Stimulated activated CD8-positive, alpha-beta memory T cell treated with anti-CD3 and anti-CD28 coated beads, Interleukin-12 subunit alpha, Interleukin-12 subunit beta, amount 100 ng/mL, for 24 hours (primary cell): ENCODE data around the gene CLN6.
"Not testable (repeated sequence)": the region's sequence is repeated elsewhere in the genome, so short reads cannot be mapped to it uniquely, and the experiment has no call there.

ENCODE experiments used
- DNase-seq: peaks from one replicate; pipeline ENCODE4 v3.0.0-alpha.2; 2020; ENCODE audit errors: extremely low read depth

The CLN6 gene

DNA sequence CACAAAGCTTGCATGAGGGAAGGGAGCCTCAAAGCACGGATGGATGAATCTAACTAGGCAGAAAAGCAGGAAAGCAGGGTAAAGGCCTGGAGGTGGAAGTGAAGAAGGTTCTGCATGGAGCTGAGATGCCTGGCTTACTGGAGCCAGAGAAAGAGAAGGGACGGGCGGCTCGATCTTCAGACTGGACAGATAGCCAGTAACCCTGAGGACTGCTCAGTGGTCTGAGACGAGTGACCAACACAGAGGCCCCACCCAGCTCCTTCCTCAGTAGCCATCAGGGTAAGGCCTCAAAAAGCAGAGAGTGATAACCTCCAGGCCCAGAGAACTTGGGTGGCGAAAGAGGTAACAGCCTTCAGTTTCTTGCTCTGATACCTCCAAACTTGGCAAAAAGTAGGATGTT, 6.4 kb downstream of the CLN6 start:
- no peak for DNase-seq

DNA sequence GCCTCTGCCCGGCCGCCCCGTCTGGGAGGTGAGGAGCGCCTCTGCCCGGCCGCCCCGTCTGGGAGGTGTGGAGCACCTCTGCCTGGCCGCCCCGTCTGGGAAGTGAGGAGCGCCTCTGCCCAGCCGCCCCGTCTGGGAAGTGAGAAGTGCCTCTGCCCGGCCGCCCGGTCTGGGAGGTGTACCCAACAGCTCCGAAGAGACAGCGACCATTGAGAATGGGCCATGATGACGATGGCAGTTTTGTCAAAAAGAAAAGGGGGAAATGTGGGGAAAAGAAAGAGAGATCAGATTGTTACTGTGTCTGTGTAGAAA, 7.1 kb downstream of the CLN6 start:
- not testable (repeated sequence) for DNase-seq

- not testable (repeated sequence) for DNase-seq
Observed at GRCh38 chr15:68221530-68222431, 7.7 kb downstream of the CLN6 start.

- no peak for DNase-seq
Observed at GRCh38 chr15:68220967-68221366, 8.6 kb downstream of the CLN6 start.

GRCh38 chr15:68220489-68220888, 9.0 kb downstream of the CLN6 start:
- DNase-seq, result no peak

- no peak for DNase-seq
Observed at GRCh38 chr15:68218847-68219798, 10.4 kb downstream of the CLN6 start.

DNA sequence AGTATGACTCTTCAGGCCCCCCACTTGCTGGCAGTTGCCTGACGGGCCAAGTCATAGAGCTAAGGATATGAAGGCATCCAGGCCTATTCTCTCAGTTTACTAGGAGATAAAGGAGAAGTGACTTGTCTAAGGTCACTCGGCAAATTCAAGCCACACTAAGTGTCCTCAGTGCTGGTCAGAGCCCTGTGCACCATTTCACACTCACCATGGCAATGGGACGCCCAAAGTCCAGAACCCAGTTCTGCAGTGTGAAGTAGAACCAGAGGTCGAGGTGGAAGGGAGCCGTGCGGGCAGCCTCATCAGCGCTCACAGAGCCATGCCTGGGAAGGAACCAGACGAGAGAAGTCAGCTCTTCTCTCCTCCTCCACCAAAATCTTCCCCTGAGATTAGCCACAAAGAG, 11.2 kb downstream of the CLN6 start:
- no peak for DNase-seq

DNA sequence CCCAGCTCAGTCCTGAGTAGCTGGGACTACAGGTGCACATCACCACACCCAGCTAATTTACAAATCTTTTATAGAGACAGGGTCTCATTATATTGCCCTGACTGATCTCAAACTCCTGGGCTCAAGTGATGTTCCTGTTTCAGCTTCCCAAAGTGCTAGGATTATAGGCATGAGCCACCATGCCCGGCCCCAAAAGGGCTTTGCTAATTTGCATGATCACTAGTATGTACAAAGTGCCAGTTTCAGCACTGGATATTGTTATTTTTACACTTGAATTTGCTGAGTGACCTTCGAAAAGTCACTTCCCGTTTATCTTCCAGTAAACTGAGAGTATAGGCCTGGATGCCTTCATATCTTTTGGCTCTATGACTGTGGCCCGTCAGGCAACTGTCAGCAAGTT, 12.2 kb downstream of the CLN6 start:
- no peak for DNase-seq

GRCh38 chr15:68214838-68215254, 14.7 kb downstream of the CLN6 start:
- DNase-seq, result no peak

GRCh38 chr15:68213991-68214837, 15.3 kb downstream of the CLN6 start:
- DNase-seq, result no peak

GRCh38 chr15:68213491-68213845, 16.1 kb downstream of the CLN6 start:
- not testable (repeated sequence) for DNase-seq

- no peak for DNase-seq
Observed at GRCh38 chr15:68211656-68212320, 17.7 kb downstream of the CLN6 start.

DNA sequence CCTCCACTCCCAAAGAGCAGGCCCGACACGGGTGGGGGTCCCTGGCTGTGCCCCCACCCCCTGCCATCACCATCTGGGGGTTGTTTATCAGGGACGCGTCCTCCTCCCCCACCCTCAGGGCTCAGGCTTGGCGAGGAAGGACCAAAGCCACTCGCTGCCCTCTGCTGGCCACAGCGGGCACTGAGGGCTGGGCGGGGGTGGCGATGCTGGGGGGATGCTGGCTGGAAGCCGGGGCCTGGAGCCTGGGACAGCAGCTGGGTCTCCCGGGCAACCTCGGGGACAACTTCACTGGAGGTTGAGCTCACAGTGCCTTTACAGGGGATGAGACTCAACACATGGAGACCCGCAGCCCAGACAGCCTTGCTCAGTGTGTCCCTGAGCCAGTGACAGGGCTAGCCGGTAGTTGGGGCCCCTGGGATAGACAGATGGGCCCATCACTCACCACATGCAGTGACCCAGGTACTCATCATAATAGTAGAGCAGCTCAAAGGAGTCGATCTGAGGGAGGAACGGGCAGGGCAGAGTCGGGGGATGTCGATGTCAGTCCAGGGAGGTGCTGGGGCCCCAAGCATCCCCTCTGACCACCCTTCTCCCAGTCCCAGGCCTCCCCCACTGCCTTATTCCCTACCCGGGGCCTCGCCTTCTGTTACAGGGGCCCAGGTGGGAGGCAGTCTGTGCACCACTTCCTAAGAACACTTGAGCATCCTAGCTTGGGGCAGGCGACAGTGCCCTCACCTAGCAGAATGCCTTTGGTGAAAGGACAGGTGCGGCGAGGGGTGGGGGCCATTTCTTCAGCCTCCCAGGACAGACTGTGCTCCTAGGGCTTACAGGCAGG, 18.5 kb downstream of the CLN6 start:
- no peak for DNase-seq

DNA sequence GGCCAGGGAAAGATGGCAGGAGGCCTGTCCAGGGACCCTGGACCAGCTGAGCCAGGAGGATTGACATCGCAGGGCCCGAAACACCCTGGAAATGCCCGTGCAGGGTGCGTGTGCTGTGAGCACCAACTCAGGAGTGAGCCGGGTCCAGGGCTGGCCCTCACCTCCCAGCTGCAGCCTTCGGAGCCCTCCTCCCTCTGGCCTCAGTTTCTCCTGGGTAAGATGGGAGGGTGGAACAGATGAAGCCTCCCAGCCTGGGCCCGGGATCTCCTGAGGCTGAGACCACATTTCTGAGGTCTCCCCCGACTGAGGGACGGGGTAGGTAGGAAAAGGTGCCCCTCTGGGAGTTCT, 19.1 kb downstream of the CLN6 start:
- no peak for DNase-seq

DNA sequence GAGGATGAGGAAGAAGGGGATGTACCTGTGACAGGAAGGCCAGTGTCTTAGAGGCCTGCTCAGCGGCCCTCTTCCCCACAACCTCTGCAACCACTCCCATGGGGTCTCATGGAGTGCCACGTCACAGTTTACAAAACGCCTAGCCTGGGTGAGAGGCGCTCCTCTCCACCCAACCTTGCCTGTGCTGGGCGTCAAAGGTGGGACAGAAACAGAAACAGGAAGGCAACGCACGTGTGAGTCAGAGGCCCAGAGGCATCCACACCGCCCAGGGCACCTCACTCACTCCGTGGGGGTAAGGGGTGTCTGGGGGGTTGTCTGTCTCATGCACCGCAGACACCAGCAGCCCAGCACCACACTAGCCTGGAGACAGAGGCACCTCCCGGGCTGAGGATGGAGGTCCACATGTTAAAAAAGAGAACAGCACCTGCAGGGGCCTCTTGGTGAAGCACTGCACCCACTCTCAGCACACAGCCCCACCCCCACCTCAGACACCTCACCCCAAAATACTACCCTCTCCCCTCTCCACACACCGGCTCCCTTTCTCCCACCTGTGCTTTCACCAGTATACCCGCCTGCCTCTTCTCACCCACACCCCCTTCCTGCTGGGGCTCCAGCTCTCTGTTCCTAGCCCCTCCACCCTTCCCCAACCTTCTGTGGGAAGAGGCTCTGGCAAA, 19.7 kb downstream of the CLN6 start:
- DNase-seq, result no peak

DNA sequence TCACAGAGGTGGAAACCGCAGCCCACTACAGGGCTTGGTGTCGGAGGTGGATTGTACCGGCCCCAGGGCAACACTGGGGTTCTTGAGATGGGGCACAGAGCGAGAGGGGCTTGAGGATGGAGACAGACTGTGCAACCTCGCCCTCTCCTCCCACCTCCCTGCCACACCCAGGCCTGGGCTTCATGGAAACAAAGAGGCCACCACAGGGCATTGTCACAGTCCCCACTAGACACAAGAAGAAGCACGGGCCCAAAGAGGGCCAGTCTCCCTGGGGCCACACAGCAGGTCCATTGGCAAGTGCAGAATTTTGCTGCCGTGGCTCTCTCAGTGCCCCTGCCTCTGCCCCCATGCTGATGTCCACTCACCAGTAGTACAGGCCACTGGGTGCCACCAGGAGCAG, 20.3 kb downstream of the CLN6 start:
- no peak for DNase-seq

GRCh38 chr15:68208636-68209240, 20.8 kb downstream of the CLN6 start:
- DNase-seq, result no peak

- DNase-seq, result no peak
Observed at GRCh38 chr15:68208136-68208535, 21.4 kb downstream of the CLN6 start.

DNA sequence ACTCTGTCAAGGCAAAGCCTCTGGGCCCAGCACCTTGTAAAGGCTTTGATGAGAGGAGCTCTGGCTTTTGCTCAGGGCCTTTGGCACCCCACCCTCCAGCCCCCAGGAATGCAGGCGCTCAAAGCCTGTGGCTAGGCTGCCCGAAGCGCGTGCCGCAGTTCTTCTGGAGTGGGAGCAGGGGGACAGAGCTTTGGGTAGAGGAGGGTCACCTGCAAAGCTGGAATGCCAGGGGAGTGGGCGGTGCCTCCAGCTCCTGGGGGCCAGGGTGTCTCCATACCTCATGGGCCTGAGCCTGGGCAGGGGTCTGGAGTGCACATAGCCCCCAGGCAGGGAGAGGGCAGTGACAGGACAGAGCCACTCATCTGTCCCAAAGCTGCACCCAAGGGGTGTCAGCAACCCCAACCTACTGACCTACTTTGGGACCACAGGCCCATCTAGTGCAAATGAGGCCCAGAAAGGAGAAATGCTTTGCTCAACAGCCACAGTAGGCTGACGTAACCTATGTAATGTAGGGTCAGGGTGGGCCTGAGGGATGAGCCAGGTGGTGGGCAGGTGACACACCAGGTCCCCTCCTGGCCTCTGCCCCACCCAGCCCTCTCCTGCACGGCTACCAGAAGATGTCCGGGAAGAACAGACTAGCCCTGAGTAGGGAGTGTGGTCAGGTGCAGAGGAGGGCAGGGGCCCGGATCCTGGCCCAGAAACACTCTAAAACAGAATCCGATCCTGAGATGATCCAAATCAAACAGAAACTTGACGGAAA, 22.2 kb downstream of the CLN6 start:
- DNase-seq, result no peak
